Measurements from ENCODE around the gene SYTL5. TPM values are rescaled to one million over a fixed set of nuclear protein-coding genes. Genes with fewer than 3 reads are reported as not detected.

The SYTL5 gene
- total RNA-seq, 1 experiment from 2014 or later = 0.04 TPM

DNA sequence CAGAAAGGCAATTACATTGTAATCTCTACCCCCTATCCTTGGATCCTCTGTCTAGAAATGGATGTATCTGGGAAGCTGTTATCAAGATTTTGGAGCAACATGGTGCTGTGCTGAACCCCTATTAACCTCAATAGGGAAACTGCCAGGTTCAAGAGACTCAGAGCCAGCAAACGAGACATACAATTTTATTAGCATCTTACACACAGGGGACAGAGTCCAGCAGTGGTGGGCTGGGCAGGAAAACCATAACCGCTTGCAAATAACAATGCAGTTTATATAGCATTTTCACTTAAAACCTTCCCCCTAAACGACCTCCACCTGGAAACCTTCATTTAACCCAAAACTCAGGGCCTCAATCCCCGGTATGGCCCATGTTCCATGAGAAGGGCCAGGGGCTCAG lies 79.5 kb downstream of the SYTL5 start:
- no peaks in the 10 kb centered on the region for H3K79me2 ChIP-seq (ENCODE audit: low read length)
- TF ChIP-seq EZH2phosphoT487 (IDR thresholded peaks at IDR 0.05; ENCODE audit: borderline replicate concordance, low read length) = no peak
- TF ChIP-seq EZH2 (IDR thresholded peaks at IDR 0.05; ENCODE audit: low read length, unreplicated experiment) = no peak
- TF ChIP-seq, protein P1, sequence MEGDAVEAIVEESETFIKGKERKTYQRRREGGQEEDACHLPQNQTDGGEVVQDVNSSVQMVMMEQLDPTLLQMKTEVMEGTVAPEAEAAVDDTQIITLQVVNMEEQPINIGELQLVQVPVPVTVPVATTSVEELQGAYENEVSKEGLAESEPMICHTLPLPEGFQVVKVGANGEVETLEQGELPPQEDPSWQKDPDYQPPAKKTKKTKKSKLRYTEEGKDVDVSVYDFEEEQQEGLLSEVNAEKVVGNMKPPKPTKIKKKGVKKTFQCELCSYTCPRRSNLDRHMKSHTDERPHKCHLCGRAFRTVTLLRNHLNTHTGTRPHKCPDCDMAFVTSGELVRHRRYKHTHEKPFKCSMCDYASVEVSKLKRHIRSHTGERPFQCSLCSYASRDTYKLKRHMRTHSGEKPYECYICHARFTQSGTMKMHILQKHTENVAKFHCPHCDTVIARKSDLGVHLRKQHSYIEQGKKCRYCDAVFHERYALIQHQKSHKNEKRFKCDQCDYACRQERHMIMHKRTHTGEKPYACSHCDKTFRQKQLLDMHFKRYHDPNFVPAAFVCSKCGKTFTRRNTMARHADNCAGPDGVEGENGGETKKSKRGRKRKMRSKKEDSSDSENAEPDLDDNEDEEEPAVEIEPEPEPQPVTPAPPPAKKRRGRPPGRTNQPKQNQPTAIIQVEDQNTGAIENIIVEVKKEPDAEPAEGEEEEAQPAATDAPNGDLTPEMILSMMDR (conservative IDR thresholded peaks at IDR 0.05; ENCODE audit: low read depth, low read length) = no peak
- H3K27me3 ChIP-seq (ENCODE audit: low read length) = no peaks in the 10 kb centered on the region
- H3K4me2 ChIP-seq (ENCODE audit: low read length) = no peak overlapping the region
- no peak overlapping the region for H3K9ac ChIP-seq (ENCODE audit: low read length)
- peaks cover 23% of the 10 kb centered on the region for H3K4me1 ChIP-seq (ENCODE audit: insufficient read depth, low read length)
- ATAC-seq (no peak), DNase-seq (no peak)
- H3K36me3 ChIP-seq (ENCODE audit: low read depth, low read length) = no peaks in the 10 kb centered on the region
- H3K9me3 ChIP-seq (ENCODE audit: low read length) = no peaks in the 10 kb centered on the region
- H4K20me1 ChIP-seq (ENCODE audit: low read length) = no peaks in the 10 kb centered on the region
- H3K27ac ChIP-seq (ENCODE audit: low read length) = no peak overlapping the region
- no peak overlapping the region for H3K4me3 ChIP-seq (ENCODE audit: low read length)
- no TSS peak for BruUV-seq (replicated peaks)
- no peak overlapping the region for H2AFZ ChIP-seq (ENCODE audit: low read length)
- intact Hi-C loops (cut with micrococcal nuclease) = no loop called here
- ChIA-PET CTCF (no interaction called here), POLR2A (ENCODE audit: unreplicated experiment) (no interaction called here)
- H3F3A ChIP-seq (ENCODE audit: low read length, unreplicated experiment) = no peaks in the 10 kb centered on the region
- no peaks in the 10 kb centered on the region for H3K9me2 ChIP-seq (replicated peaks; ENCODE audit: low read length)

DNA sequence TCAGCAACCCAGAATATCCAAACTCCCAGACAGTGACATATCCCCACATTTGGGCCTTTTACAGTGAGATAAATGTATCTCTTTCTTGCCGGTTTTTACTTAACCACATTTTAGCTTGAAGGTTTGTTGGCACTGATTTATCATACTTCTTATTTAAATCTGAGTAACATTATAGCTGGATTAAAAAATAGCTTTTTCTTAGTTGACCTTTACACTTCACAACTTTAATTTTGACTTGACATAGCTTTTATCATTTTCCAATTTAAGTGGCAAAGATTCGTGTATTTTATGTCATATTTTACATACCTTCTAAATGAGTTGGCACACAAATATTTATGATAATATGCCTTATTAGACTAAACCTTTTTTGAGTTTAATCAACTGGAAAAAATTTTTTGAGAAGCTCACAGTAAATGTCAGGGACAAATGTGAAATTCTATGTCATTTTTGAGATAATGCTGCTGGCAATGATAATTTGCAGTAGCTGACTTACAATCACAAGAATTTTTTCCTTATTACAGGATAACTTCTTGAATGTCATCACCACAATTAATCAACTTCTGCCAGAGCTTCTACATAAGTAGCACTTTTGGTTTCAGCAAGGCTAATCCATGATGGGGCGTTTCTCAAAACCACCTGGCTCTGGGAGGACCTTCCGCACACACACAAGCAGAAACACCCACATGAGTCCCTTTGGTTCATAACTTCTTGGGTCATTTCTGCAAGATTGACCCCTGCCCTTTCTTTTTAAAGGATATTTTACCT lies 80.3 kb downstream of the SYTL5 start:
- H2AFZ ChIP-seq (ENCODE audit: low read length) = no peak overlapping the region
- no peak overlapping the region for H3K27ac ChIP-seq (ENCODE audit: low read length)
- H3K4me3 ChIP-seq (ENCODE audit: low read length) = no peak overlapping the region
- H4K20me1 ChIP-seq (ENCODE audit: low read length) = no peaks in the 10 kb centered on the region
- no peaks in the 10 kb centered on the region for H3K9me3 ChIP-seq (ENCODE audit: low read length)
- no peak overlapping the region for H3K4me2 ChIP-seq (ENCODE audit: low read length)
- ChIA-PET POLR2A (ENCODE audit: unreplicated experiment) (interaction anchor here (0.7 kb wide), 1 partner anchor 9 kb away, joined by 3 read pairs; no protein-coding TSS in a partner anchor), CTCF (no interaction called here)
- H3K27me3 ChIP-seq (ENCODE audit: low read length) = no peaks in the 10 kb centered on the region
- no peak overlapping the region for H3K9ac ChIP-seq (ENCODE audit: low read length)
- no peaks in the 10 kb centered on the region for H3F3A ChIP-seq (ENCODE audit: low read length, unreplicated experiment)
- DNase-seq (no peak), ATAC-seq (no peak)
- H3K4me1 ChIP-seq (ENCODE audit: insufficient read depth, low read length) = peaks cover 15% of the 10 kb centered on the region
- no TSS peak for BruUV-seq (replicated peaks)
- H3K36me3 ChIP-seq (ENCODE audit: low read depth, low read length) = no peaks in the 10 kb centered on the region
- no peaks in the 10 kb centered on the region for H3K79me2 ChIP-seq (ENCODE audit: low read length)
- intact Hi-C loops (cut with micrococcal nuclease) = no loop called here
- no peaks in the 10 kb centered on the region for H3K9me2 ChIP-seq (replicated peaks; ENCODE audit: low read length)
- TF ChIP-seq, protein P1 (conservative IDR thresholded peaks at IDR 0.05; ENCODE audit: low read depth, low read length) = no peak

- intact Hi-C loops (cut with micrococcal nuclease) = no loop called here
- POLR2A ChIA-PET (ENCODE audit: unreplicated experiment) = no interaction called here
- H3K27me3 ChIP-seq (ENCODE audit: low read length) = no peaks in the 10 kb centered on the region
- no peaks in the 10 kb centered on the region for H3K79me2 ChIP-seq (ENCODE audit: low read length)
- ATAC-seq = no peak
- no peak overlapping the region for H3K4me3 ChIP-seq (ENCODE audit: low read length)
- no TSS peak for BruUV-seq (replicated peaks)
- peaks cover 8% of the 10 kb centered on the region; the same call in 1 of the 2 replicates for H3K4me1 ChIP-seq (ENCODE audit: insufficient read depth, low read length)
- H3K27ac ChIP-seq (ENCODE audit: low read length) = no peak overlapping the region
- TF ChIP-seq EZH2 (IDR thresholded peaks at IDR 0.05; ENCODE audit: low read length, unreplicated experiment) (no peak), EZH2phosphoT487 (IDR thresholded peaks at IDR 0.05; ENCODE audit: borderline replicate concordance, low read length) (no peak)
- TF ChIP-seq, protein P1 (conservative IDR thresholded peaks at IDR 0.05; ENCODE audit: low read depth, low read length) = no peak
- H3K36me3 ChIP-seq (ENCODE audit: low read depth, low read length) = no peaks in the 10 kb centered on the region
- CTCF ChIA-PET = no interaction called here
- H3K4me2 ChIP-seq (ENCODE audit: low read length) = no peak overlapping the region
- H3K9me2 ChIP-seq (replicated peaks; ENCODE audit: low read length) = no peaks in the 10 kb centered on the region
- no peaks in the 10 kb centered on the region for H4K20me1 ChIP-seq (ENCODE audit: low read length)
- H3K9ac ChIP-seq (ENCODE audit: low read length) = no peak overlapping the region
- H3F3A ChIP-seq (ENCODE audit: low read length, unreplicated experiment) = no peaks in the 10 kb centered on the region
- H3K9me3 ChIP-seq (ENCODE audit: low read length) = no peaks in the 10 kb centered on the region
- H2AFZ ChIP-seq (ENCODE audit: low read length) = no peak overlapping the region
- DNase-seq = peak; percentile 65
Measured at GRCh38 chrX:38087594-38087993, 81.2 kb downstream of the SYTL5 start.
